BJ (cell line): ENCODE measurements around the gene UST. TPM values are rescaled to one million over a fixed set of nuclear protein-coding genes. Genes with fewer than 3 reads are reported as not detected.
"Not testable (repeated sequence)": the region's sequence is repeated elsewhere in the genome, so short reads cannot be mapped to it uniquely, and the experiment has no call there.

Experiments
- CTCF ChIA-PET: fragments of 350-600 bp; formaldehyde crosslinking; extraction: SDS; loops from one replicate; lab custom pipeline; 2021; ENCODE audit warnings: antibody characterized with exemption, inconsistent platforms; lab: Yijun Ruan, JAX
- POLR2A ChIA-PET: fragments of 300-600 bp; sonication (Branson Sonifier 250); formaldehyde crosslinking; extraction: SDS; loops from one replicate; lab custom pipeline; 2021; ENCODE audit warnings: antibody characterized with exemption; lab: Charles Lee
- DNase-seq: peaks from one replicate; pipeline ENCODE4 v3.0.0-alpha.2; 2011; ENCODE audit warnings: low read depth
- H3K27me3 ChIP-seq: 2 replicates; pipeline ENCODE4 v1.6.0; 2011; ENCODE audit warnings: low read length; ENCODE audit not compliant: control insufficient read depth, insufficient read depth
- H3K36me3 ChIP-seq: 2 replicates; pipeline ENCODE4 v1.5.1; 2011; ENCODE audit warnings: low read length; ENCODE audit not compliant: control insufficient read depth, insufficient read depth
- H3K4me3 ChIP-seq: 2 replicates; pipeline ENCODE4 v1.5.1; 2011; ENCODE audit warnings: low read depth, mild to moderate bottlenecking, control low read depth, low read length
- CTCF ChIP-seq: IDR thresholded peaks from 2 replicates; pipeline ENCODE4 v1.5.1; 2011; ENCODE audit warnings: low read depth, mild to moderate bottlenecking, control low read depth, inconsistent platforms, low read length, moderate library complexity; ENCODE audit not compliant: insufficient read depth
- polyA plus RNA-seq: library from polyadenylated mRNA; depleted of rRNA; stranded (reverse); fragments of >200 nt; gene quantifications from 2 replicates; pipeline ENCODE4 v1.2.3, GENCODE V29; 2011

Gene UST
- polyA plus RNA-seq, 1 experiment = 6.8 TPM

GRCh38 chr6:148999929-149000468, 253.2 kb downstream of the UST start:
- Histone ChIP-seq H3K4me3 (no peak overlapping the region), H3K36me3 (no peaks in the 10 kb centered on the region), H3K27me3 (no peaks in the 10 kb centered on the region)
- POLR2A ChIA-PET = interaction anchor here (0.6 kb wide), 1 partner anchor 49 kb away, joined by 3 read pairs; no protein-coding TSS in a partner anchor
- TF ChIP-seq CTCF = no peak
- CTCF ChIA-PET = interaction anchor here (0.9 to 1.2 kb wide), 2 partner anchors 11 to 26 kb away, joined by 3 read pairs; no protein-coding TSS in a partner anchor
- DNase-seq = peak; percentile 57

- Histone ChIP-seq H3K36me3 (no peaks in the 10 kb centered on the region), H3K27me3 (no peaks in the 10 kb centered on the region), H3K4me3 (no peak overlapping the region)
- DNase-seq = no peak
- POLR2A ChIA-PET = no interaction called here
- TF ChIP-seq CTCF = no peak
- CTCF ChIA-PET = no interaction called here
These were observed 254.6 kb downstream of the UST start for GRCh38 chr6:149001422-149001821.

GRCh38 chr6:149003560-149003959, 256.7 kb downstream of the UST start:
- TF ChIP-seq CTCF = no peak
- no peak for DNase-seq
- Histone ChIP-seq H3K36me3 (no peaks in the 10 kb centered on the region), H3K4me3 (no peak overlapping the region), H3K27me3 (no peaks in the 10 kb centered on the region)
- ChIA-PET POLR2A (no interaction called here), CTCF (no interaction called here)

- Histone ChIP-seq H3K27me3 (no peaks in the 10 kb centered on the region), H3K36me3 (no peaks in the 10 kb centered on the region), H3K4me3 (no peak overlapping the region)
- no peak for TF ChIP-seq CTCF
- DNase-seq = no peak
- ChIA-PET CTCF (no interaction called here), POLR2A (interaction anchor here (0.5 kb wide), 1 partner anchor 270 kb away, joined by 4 read pairs; no protein-coding TSS in a partner anchor)
These were observed 257.8 kb downstream of the UST start for GRCh38 chr6:149004664-149005063.

GRCh38 chr6:149006236-149006635, 259.4 kb downstream of the UST start:
- H3K4me3 ChIP-seq, DNase-seq, POLR2A ChIA-PET, H3K36me3 ChIP-seq, H3K27me3 ChIP-seq: not testable (repeated sequence)
- CTCF ChIA-PET = interaction anchor here (0.6 kb wide), 1 partner anchor 1113 kb away, joined by 4 read pairs; no protein-coding TSS in a partner anchor

- H3K4me3 ChIP-seq = no peak overlapping the region
- no peak for DNase-seq
- no peaks in the 10 kb centered on the region for H3K27me3 ChIP-seq
- ChIA-PET POLR2A (no interaction called here), CTCF (no interaction called here)
- no peaks in the 10 kb centered on the region for H3K36me3 ChIP-seq
- TF ChIP-seq CTCF = no peak
These were observed 259.8 kb downstream of the UST start for GRCh38 chr6:149006671-149007070.
